ENCODE data around the gene HSF5. TPM values are rescaled to one million over a fixed set of nuclear protein-coding genes. Genes with fewer than 3 reads are reported as not detected.

Gene HSF5
- total and polyA plus RNA-seq, 2 of the 13 experiments (the other 11 are each of a cell fraction or from before 2014, with no cell fraction given): not detected

- TF ChIP-seq GMEB2 (CRISPR knock-in tag; IDR thresholded peaks at IDR 0.05; ENCODE audit: low read depth): no peak
- peak; percentile 57; the same call in 1 of the 2 replicates for TF ChIP-seq ZNF33B (CRISPR knock-in tag; IDR thresholded peaks at IDR 0.05)
- no peak for TF ChIP-seq DBP (CRISPR knock-in tag; IDR thresholded peaks at IDR 0.05; ENCODE audit: not compliant biosample characterization)
- TF ChIP-seq ZNF576 (CRISPR knock-in tag; IDR thresholded peaks at IDR 0.05): no peak
- peak; percentile 93 for TF ChIP-seq ARID5B (CRISPR knock-in tag; IDR thresholded peaks at IDR 0.05)
- peak; percentile 94 for TF ChIP-seq ZFP1 (CRISPR knock-in tag; IDR thresholded peaks at IDR 0.05)
- no peak for TF ChIP-seq FOXM1 (CRISPR knock-in tag; IDR thresholded peaks at IDR 0.05)
- peak; percentile 83; the same call in 1 of the 2 replicates for TF ChIP-seq DR1 (CRISPR knock-in tag; IDR thresholded peaks at IDR 0.05)
- 0 out of 2 replicates have a peak, but pooled peaks have one; percentile 51 for TF ChIP-seq KLF12 (CRISPR knock-in tag; IDR thresholded peaks at IDR 0.05; ENCODE audit: borderline replicate concordance)
- 0 out of 2 replicates have a peak, but pooled peaks have one; percentile 69 for TF ChIP-seq BRF2 (CRISPR knock-in tag; IDR thresholded peaks at IDR 0.05)
- peak; percentile 88; the same call in 1 of the 2 replicates for TF ChIP-seq ZSCAN9 (CRISPR knock-in tag; IDR thresholded peaks at IDR 0.05; ENCODE audit: borderline replicate concordance)
- no peak for TF ChIP-seq ZNF737 (CRISPR knock-in tag; IDR thresholded peaks at IDR 0.05; ENCODE audit: borderline replicate concordance)
- peak; percentile 95 for TF ChIP-seq HOXA5 (CRISPR knock-in tag; IDR thresholded peaks at IDR 0.05)
- peak; percentile 69; the same call in 1 of the 2 replicates for TF ChIP-seq MXD3 (CRISPR knock-in tag; IDR thresholded peaks at IDR 0.05)
- TF ChIP-seq U2AF1 (optimal IDR thresholded peaks at IDR 0.05; ENCODE audit: low read depth, low read length): no peak
- TF ChIP-seq ZNF329 (CRISPR knock-in tag; IDR thresholded peaks at IDR 0.05; ENCODE audit: low read depth): 0 out of 2 replicates have a peak, but pooled peaks have one; percentile 67
- TF ChIP-seq ETV5 (CRISPR knock-in tag; IDR thresholded peaks at IDR 0.05; ENCODE audit: borderline replicate concordance): peak; percentile 75
- no peak for TF ChIP-seq ZUFSP (CRISPR knock-in tag; IDR thresholded peaks at IDR 0.05; ENCODE audit: borderline replicate concordance)
Observed at GRCh38 chr17:58381124-58382035, 106.8 kb downstream of the HSF5 start (continued).

Measured in HepG2 (cell line).